H7 (cell line): ENCODE results near the gene LCN12. TPM values are rescaled to one million over a fixed set of nuclear protein-coding genes. Genes with fewer than 3 reads are reported as not detected.
A peak's percentile ranks its signal among the peaks of the same experiment; 100 is the strongest.

Experiments used
- DNase-seq: peaks from one replicate; pipeline ENCODE4 v3.0.0; 2012
- H3K27me3 ChIP-seq: 2 replicates; pipeline ENCODE4 v1.6.0; 2011; ENCODE audit warnings: mild to moderate bottlenecking, low read length; ENCODE audit not compliant: control insufficient read depth, insufficient read depth
- H3K36me3 ChIP-seq: replicated peaks from 2 replicates; pipeline ENCODE4 v1.5.1; 2011; ENCODE audit warnings: low read length; ENCODE audit not compliant: control insufficient read depth, insufficient read depth
- H3K4me3 ChIP-seq: 2 replicates; pipeline ENCODE4 v1.5.1; 2011; ENCODE audit warnings: low read depth, mild to moderate bottlenecking, control low read depth, low read length, moderate library complexity; ENCODE audit not compliant: insufficient read depth
- total RNA-seq: library from RNA; depleted of rRNA; stranded (reverse); fragments of >200 nt; shearing (Covaris generic); gene quantifications from 2 replicates; pipeline ENCODE4 v1.2.3, GENCODE V29; 2014; rRNA removed

The LCN12 gene
- total RNA-seq: 0.38 and 2.9 TPM in 2 replicates

- no peaks in the 10 kb centered on the region for H3K36me3 ChIP-seq
- no peak for DNase-seq
- H3K4me3 ChIP-seq: no peak within 1 kb of the TSS
- no peaks in the 10 kb centered on the region for H3K27me3 ChIP-seq
These were observed at the start of gene LCN12 for GRCh38 chr9:136951541-136952320. Gene LCN12 (plus strand): TSS chr9:136952273. CDS start chr9:136952328, 55 bp downstream.

DNA sequence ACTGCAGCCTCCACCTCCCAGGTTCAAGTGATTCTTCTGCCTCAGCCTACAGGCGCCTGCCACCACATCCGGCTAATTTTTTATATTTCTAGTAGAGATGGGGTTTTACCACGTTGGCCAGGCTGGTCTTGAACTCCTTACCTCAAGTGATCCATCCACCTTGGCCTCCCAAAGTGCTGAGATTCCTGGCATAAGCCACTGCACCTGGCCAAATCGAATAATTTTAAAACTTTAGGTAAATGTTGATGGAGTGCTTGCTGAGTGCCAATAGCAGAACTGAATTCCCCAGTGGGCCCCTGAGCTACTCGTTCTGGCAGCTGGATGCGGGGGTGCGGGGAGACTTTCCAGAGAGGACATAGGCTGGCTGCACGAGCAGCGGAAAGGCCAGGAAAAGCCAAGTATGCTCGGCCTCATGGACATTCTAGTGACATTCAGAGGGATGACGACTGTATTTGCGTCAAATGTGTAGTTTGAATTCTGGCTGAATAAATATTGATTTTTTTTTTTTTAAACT is 49.0 kb upstream of the LCN12 start:
- peaks cover 29% of the 10 kb centered on the region for H3K36me3 ChIP-seq
- no peak for DNase-seq
- no peak overlapping the region for H3K4me3 ChIP-seq
- H3K27me3 ChIP-seq: no peaks in the 10 kb centered on the region

- H3K27me3 ChIP-seq: no peaks in the 10 kb centered on the region
- peaks cover 14% of the 10 kb centered on the region for H3K36me3 ChIP-seq
- DNase-seq: no peak
- H3K4me3 ChIP-seq: no peak overlapping the region
These were observed 45.8 kb upstream of the LCN12 start for GRCh38 chr9:136906266-136906665.

GRCh38 chr9:136907011-136907914 is 44.8 kb upstream of the LCN12 start:
- H3K27me3 ChIP-seq: no peaks in the 10 kb centered on the region
- H3K36me3 ChIP-seq: peaks cover 4% of the 10 kb centered on the region
- no peak for DNase-seq
- no peak overlapping the region for H3K4me3 ChIP-seq

GRCh38 chr9:136910197-136910900 is 41.7 kb upstream of the LCN12 start:
- Histone ChIP-seq H3K4me3 (no peak overlapping the region), H3K36me3 (peaks cover 11% of the 10 kb centered on the region), H3K27me3 (no peaks in the 10 kb centered on the region)
- no peak for DNase-seq

DNA sequence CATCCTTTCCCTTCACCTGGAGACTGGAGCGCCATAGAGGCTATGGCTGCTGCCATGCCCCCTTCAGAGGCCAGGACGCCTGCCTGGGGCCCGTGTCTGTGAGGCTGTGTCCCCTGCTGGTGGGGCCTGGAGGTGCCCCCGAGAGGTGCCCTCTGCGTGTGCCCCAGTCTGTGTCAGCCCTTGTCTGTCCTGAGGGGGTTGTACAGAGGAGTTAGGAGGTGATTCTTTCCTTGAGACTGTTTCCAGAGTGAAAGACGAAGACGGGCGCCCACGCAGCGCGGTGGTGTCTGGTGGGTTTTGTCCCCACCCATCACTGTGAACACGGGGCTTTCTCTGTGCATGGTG is 41.2 kb upstream of the LCN12 start:
- Histone ChIP-seq H3K4me3 (no peak overlapping the region), H3K36me3 (peaks cover 16% of the 10 kb centered on the region), H3K27me3 (no peaks in the 10 kb centered on the region)
- DNase-seq: peak; percentile 80

GRCh38 chr9:136913701-136914438 is 38.2 kb upstream of the LCN12 start:
- H3K36me3 ChIP-seq: peaks cover 24% of the 10 kb centered on the region
- H3K4me3 ChIP-seq: no peak overlapping the region
- H3K27me3 ChIP-seq: no peaks in the 10 kb centered on the region
- DNase-seq: no peak

GRCh38 chr9:136915632-136916329 is 36.3 kb upstream of the LCN12 start:
- Histone ChIP-seq H3K36me3 (peaks cover 32% of the 10 kb centered on the region), H3K4me3 (no peak overlapping the region), H3K27me3 (no peaks in the 10 kb centered on the region)
- DNase-seq: no peak

- H3K36me3 ChIP-seq: peaks cover 34% of the 10 kb centered on the region
- no peak for DNase-seq
These were observed 35.5 kb upstream of the LCN12 start for GRCh38 chr9:136916330-136917184.

DNA sequence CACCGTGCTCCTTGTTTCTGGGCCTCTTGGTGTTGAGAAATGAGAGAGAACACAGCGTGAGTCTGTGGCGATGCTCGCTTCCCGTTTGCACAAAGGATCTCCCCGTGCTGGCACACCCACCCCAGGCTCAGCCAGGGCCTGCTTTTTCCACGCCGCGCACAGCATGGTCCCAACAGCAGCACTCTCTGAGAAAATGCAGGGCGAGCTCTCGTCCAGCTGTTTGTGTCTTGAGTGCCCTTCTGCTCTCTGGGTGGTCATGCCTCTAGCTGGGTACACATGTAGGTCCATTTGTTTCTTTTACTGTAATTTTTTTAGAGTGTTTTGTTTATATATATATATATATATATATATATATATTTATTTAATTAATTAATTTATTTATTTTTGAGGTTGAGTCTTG is 34.2 kb upstream of the LCN12 start:
- H3K27me3 ChIP-seq: no peaks in the 10 kb centered on the region
- H3K36me3 ChIP-seq: peaks cover 35% of the 10 kb centered on the region
- no peak overlapping the region for H3K4me3 ChIP-seq
- DNase-seq: no peak

More at GRCh38 chr9:136916330-136917184, 35.5 kb upstream of the LCN12 start:
- H3K4me3 ChIP-seq: no peak overlapping the region
- no peaks in the 10 kb centered on the region for H3K27me3 ChIP-seq

DNA sequence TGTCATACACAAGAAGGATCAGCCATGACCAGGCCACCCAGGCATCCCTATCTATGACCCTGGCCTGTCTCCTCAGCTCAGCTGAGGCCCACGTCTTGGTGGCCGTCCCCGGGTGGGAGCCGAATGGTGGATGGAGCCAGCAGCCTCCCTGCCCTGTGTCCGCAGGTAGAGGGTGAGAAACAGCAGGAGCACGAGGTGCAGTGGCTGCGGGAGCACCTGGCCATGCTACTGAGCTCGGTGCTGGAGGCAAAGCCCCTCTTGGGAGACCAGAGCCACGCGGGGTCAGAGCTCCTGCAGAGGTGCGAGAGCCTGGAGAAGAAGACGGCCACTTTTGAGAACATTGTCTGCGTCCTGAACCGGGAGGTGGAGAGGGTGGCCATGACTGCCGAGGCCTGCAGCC is 32.0 kb upstream of the LCN12 start:
- H3K4me3 ChIP-seq: no peak overlapping the region
- H3K27me3 ChIP-seq: no peaks in the 10 kb centered on the region
- peaks cover 36% of the 10 kb centered on the region for H3K36me3 ChIP-seq
- no peak for DNase-seq

- no peak overlapping the region for H3K4me3 ChIP-seq
- DNase-seq: no peak
- H3K36me3 ChIP-seq: peaks cover 30% of the 10 kb centered on the region
- no peaks in the 10 kb centered on the region for H3K27me3 ChIP-seq
These were observed 31.3 kb upstream of the LCN12 start for GRCh38 chr9:136920734-136921231.
